Transverse colon (tissue), 4 donors: ENCODE results near the gene ALOX5AP.

Experiments used
- CTCF ChIP-seq, 5 experiments: fragments of 200-600 bp in 3 of 5; fragments of 450-650 bp in 2 of 5; sonication (generic) in 3 of 5; IDR thresholded peaks; 1 replicate in 2 of 5; 2 replicates in 3 of 5; pipeline ENCODE4 v1.5.1; 2016 to 2017; ENCODE audit warnings: antibody characterized with exemption in 5 of 5, inconsistent platforms in 3 of 5, mild to moderate bottlenecking in 2 of 5, moderate library complexity in 1 of 5
- EP300 ChIP-seq: sonication (generic); formaldehyde crosslinking; IDR thresholded peaks from one replicate; pipeline ENCODE4 v1.6.1; 2017; ENCODE audit warnings: antibody characterized with exemption, low read depth
- POLR2A ChIP-seq: fragments of 450-650 bp; IDR thresholded peaks from one replicate; pipeline ENCODE4 v1.6.1; 2016; ENCODE audit warnings: antibody characterized with exemption, mild to moderate bottlenecking, moderate library complexity
- POLR2AphosphoS5 ChIP-seq, 3 donors: sonication (generic); formaldehyde crosslinking; IDR thresholded peaks; one replicate each; pipeline ENCODE4 v1.6.1; 2016; ENCODE audit warnings: antibody characterized with exemption in 3 of 3

GRCh38 chr13:30766231-30766630, 30.9 kb downstream of the ALOX5AP start:
- no peak for TF ChIP-seq POLR2A
- no peak for TF ChIP-seq CTCF (IDR thresholded peaks at IDR 0.05)
- TF ChIP-seq EP300, result no peak
- TF ChIP-seq POLR2AphosphoS5 (IDR thresholded peaks at IDR 0.05), result no peak
